Spleen (tissue), 11 donors: ENCODE results near the gene SPATA16. TPM values are rescaled to one million over a fixed set of nuclear protein-coding genes. Genes with fewer than 3 reads are reported as not detected.

Experiments used
- DNase-seq: peaks from one replicate; pipeline ENCODE4 v3.0.0-alpha.2; 2020
- H3K27ac ChIP-seq, 8 donors: fragments of 200-600 bp; sonication (generic) in 7 of 8; 1 replicate in 4 of 8; 2 replicates in 4 of 8; pipeline versions ENCODE4 v1.5.0 to v1.8.0; 2016 to 2021; ENCODE audit warnings: inconsistent platforms in 4 of 8, mild to moderate bottlenecking in 4 of 8, moderate library complexity in 1 of 8
- H3K27me3 ChIP-seq, 7 donors: fragments of 200-600 bp; sonication (generic) in 6 of 7; replicated peaks in 1 of 7; 1 replicate in 4 of 7; 2 replicates in 3 of 7; pipeline versions ENCODE4 v1.5.0 to v1.8.0; 2016 to 2021; ENCODE audit warnings: inconsistent platforms in 3 of 7, mild to moderate bottlenecking in 1 of 7
- H3K36me3 ChIP-seq, 6 donors: fragments of 200-600 bp; sonication (generic) in 5 of 6; 1 replicate in 4 of 6; 2 replicates in 2 of 6; pipeline versions ENCODE4 v1.5.0 to v1.8.0; 2016 to 2021; ENCODE audit warnings: inconsistent platforms in 2 of 6
- H3K4me1 ChIP-seq, 6 donors: fragments of 200-600 bp; sonication (generic) in 5 of 6; 1 replicate in 3 of 6; 2 replicates in 3 of 6; pipeline versions ENCODE4 v1.5.0 to v1.8.0; 2016 to 2021; ENCODE audit warnings: inconsistent platforms in 3 of 6
- H3K4me3 ChIP-seq, 8 donors: fragments of 200-600 bp; sonication (generic) in 7 of 8; 1 replicate in 4 of 8; 2 replicates in 4 of 8; pipeline versions ENCODE4 v1.5.0 to v1.8.0; 2016 to 2021; ENCODE audit warnings: inconsistent platforms in 4 of 8, mild to moderate bottlenecking in 4 of 8, moderate library complexity in 2 of 8
- H3K9me3 ChIP-seq, 8 donors: fragments of 200-600 bp; sonication (generic) in 7 of 8; 1 replicate in 4 of 8; 2 replicates in 4 of 8; pipeline versions ENCODE4 v1.5.0 to v1.8.0; 2016 to 2021; ENCODE audit warnings: inconsistent platforms in 4 of 8
- CTCF ChIP-seq, 11 experiments: fragments of 200-600 bp in 7 of 11; fragments of 450-650 bp in 4 of 11; sonication (generic) in 4 of 11; IDR thresholded peaks in 8 of 11; conservative IDR thresholded peaks in 3 of 11; 1 replicate in 7 of 11; 2 replicates in 4 of 11; pipeline versions ENCODE4 v1.4.0 to v1.8.0; 2016 to 2021; ENCODE audit warnings: antibody characterized with exemption in 11 of 11, inconsistent platforms in 4 of 11, mild to moderate bottlenecking in 1 of 11
- POLR2A ChIP-seq, 3 donors: fragments of 450-650 bp; IDR thresholded peaks; one replicate each; pipeline ENCODE4 v1.5.1; 2017; ENCODE audit warnings: antibody characterized with exemption in 3 of 3, mild to moderate bottlenecking in 1 of 3
- POLR2AphosphoS5 ChIP-seq, 3 donors: sonication (generic); formaldehyde crosslinking; IDR thresholded peaks; one replicate each; pipeline ENCODE4 v1.5.1; 2017; ENCODE audit warnings: antibody characterized with exemption in 3 of 3
- WGBS, 5 donors: extraction: QIAGEN DNeasy Blood & Tissue Kit in 3 of 5; methylation state at CpG; one replicate each; pipeline versions ENCODE4 v1.1.5 to v1.1.7; 2013 to 2018; 5-methylcytosine and 5-hydroxymethylcytosine counted together
- intact Hi-C: fragments of 100-400 bp; cut with DNase I; formaldehyde crosslinking; loops from one replicate; pipeline ENCODE4 v1.15.0; 2023; ENCODE audit warnings: low total_unique reads
- polyA plus RNA-seq, 3 donors: library from polyadenylated mRNA; stranded (reverse); fragments of 200-250 nt; gene quantifications; one replicate each; pipeline ENCODE4 v1.2.1, GENCODE V29; 2013
- total RNA-seq, 7 donors: library from RNA; depleted of rRNA in 3 of 7; stranded (reverse); fragments of >200 nt in 3 of 7; fragmentation: NEBNext Ultra II Directional in 4 of 7; extraction: Animal tissue kit (Norgen Biotek cat#: 25700) in 4 of 7; gene quantifications; one replicate each; pipeline versions ENCODE4 v1.1.0 to v1.2.1, GENCODE V29; 2016 to 2021
- donor health status: healthy with polysubstance abuse.
- donor health status: DM: no; HTN: no; CAD: no; lungs with moderate emphysema.
- donor health status: DM: no; HTN: no; CAD: no.
- donor health status: Bipolar disorder and iron deficiency.
- donor health status: healthy.
- donor health status: DM: no; HTN: no; CAD: no.
- donor health status: DM: yes; HTN: yes; CAD: no.

The SPATA16 gene
- total and polyA plus RNA-seq, 10 donors = not detected

GRCh38 chr3:172918165-172918564 is 222.9 kb downstream of the SPATA16 start:
- no peak for DNase-seq
- H3K27me3 ChIP-seq = peaks cover 0 to 7% (median 0%) of the 10 kb centered on the region in 7 donors
- intact Hi-C loops = no loop called here
- H3K4me3 ChIP-seq = no peak overlapping the region
- H3K9me3 ChIP-seq = no peaks in the 10 kb centered on the region
- whole genome bisulfite sequencing, 5 donors = 29 to 54% (median 37%) methylated on average over 3 of the region's 3 CpGs
- H3K4me1 ChIP-seq = no peaks in the 10 kb centered on the region
- TF ChIP-seq POLR2A (IDR thresholded peaks at IDR 0.05) (no peak), CTCF (IDR thresholded peaks at IDR 0.05 in 8 of 11, conservative IDR thresholded peaks at IDR 0.05 in 3 of 11) (no peak), POLR2AphosphoS5 (IDR thresholded peaks at IDR 0.05) (no peak)
- no peak overlapping the region for H3K27ac ChIP-seq
- no peaks in the 10 kb centered on the region for H3K36me3 ChIP-seq

GRCh38 chr3:172915911-172916514 is 225.0 kb downstream of the SPATA16 start:
- Histone ChIP-seq H3K9me3 (no peaks in the 10 kb centered on the region), H3K27me3 (peaks cover 0 to 7% (median 0%) of the 10 kb centered on the region in 7 donors), H3K4me3 (no peak overlapping the region), H3K4me1 (no peaks in the 10 kb centered on the region), H3K27ac (no peak overlapping the region), H3K36me3 (no peaks in the 10 kb centered on the region)
- DNase-seq = no peak
- WGBS, 5 donors = 55 to 68% (median 63%) methylated on average over 1 of the region's 1 CpG
- TF ChIP-seq CTCF (IDR thresholded peaks at IDR 0.05 in 8 of 11, conservative IDR thresholded peaks at IDR 0.05 in 3 of 11) (no peak), POLR2AphosphoS5 (IDR thresholded peaks at IDR 0.05) (no peak), POLR2A (IDR thresholded peaks at IDR 0.05) (no peak)
- intact Hi-C loops = no loop called here

- Histone ChIP-seq H3K27ac (no peak overlapping the region), H3K36me3 (no peaks in the 10 kb centered on the region), H3K9me3 (no peaks in the 10 kb centered on the region), H3K4me1 (no peaks in the 10 kb centered on the region), H3K4me3 (no peak overlapping the region), H3K27me3 (peaks cover 0 to 7% (median 0%) of the 10 kb centered on the region in 7 donors)
- DNase-seq = no peak
- no peak for TF ChIP-seq CTCF (IDR thresholded peaks at IDR 0.05 in 8 of 11, conservative IDR thresholded peaks at IDR 0.05 in 3 of 11)
- no peak for TF ChIP-seq POLR2AphosphoS5 (IDR thresholded peaks at IDR 0.05)
- TF ChIP-seq POLR2A (IDR thresholded peaks at IDR 0.05) = no peak
- intact Hi-C loops = no loop called here
- WGBS, 5 donors = 8 to 13% (median 10%) methylated on average over 1 of the region's 1 CpG
Observed at GRCh38 chr3:172914854-172915253, 226.2 kb downstream of the SPATA16 start.

GRCh38 chr3:172913911-172914655 is 227.0 kb downstream of the SPATA16 start:
- Histone ChIP-seq H3K4me1 (no peaks in the 10 kb centered on the region), H3K27ac (no peak overlapping the region), H3K27me3 (peaks cover 0 to 7% (median 0%) of the 10 kb centered on the region in 7 donors), H3K4me3 (no peak overlapping the region), H3K9me3 (no peaks in the 10 kb centered on the region), H3K36me3 (no peaks in the 10 kb centered on the region)
- no peak for DNase-seq
- intact Hi-C loops = no loop called here
- TF ChIP-seq CTCF (IDR thresholded peaks at IDR 0.05 in 8 of 11, conservative IDR thresholded peaks at IDR 0.05 in 3 of 11) = no peak
- no peak for TF ChIP-seq POLR2A (IDR thresholded peaks at IDR 0.05)
- no peak for TF ChIP-seq POLR2AphosphoS5 (IDR thresholded peaks at IDR 0.05)
- 62 to 73% (median 70%) methylated on average over 5 of the region's 5 CpGs for WGBS, 5 donors
